ENCODE data around the gene ZNF480.

DNA sequence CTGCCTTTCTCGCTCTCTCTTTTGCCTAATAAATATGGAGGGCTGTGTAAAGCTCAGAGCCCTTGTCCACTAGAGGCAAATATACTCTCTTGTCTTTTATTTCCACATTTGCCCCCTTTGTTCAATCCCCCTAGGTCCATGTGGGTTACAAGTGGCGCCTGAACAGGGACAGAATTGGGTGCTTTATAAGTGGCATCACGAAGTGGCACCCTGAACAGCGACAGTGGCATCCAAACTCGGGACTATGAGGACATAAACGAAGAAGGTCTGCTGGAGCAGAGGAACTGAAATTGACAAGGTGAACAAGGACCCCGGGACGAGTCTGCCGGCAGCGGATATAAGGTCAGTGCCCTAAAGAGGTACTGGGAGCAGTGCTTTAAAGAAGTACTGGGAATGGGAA lies 34.8 kb downstream of the ZNF480 start:
- TF ChIP-seq, protein P1, sequence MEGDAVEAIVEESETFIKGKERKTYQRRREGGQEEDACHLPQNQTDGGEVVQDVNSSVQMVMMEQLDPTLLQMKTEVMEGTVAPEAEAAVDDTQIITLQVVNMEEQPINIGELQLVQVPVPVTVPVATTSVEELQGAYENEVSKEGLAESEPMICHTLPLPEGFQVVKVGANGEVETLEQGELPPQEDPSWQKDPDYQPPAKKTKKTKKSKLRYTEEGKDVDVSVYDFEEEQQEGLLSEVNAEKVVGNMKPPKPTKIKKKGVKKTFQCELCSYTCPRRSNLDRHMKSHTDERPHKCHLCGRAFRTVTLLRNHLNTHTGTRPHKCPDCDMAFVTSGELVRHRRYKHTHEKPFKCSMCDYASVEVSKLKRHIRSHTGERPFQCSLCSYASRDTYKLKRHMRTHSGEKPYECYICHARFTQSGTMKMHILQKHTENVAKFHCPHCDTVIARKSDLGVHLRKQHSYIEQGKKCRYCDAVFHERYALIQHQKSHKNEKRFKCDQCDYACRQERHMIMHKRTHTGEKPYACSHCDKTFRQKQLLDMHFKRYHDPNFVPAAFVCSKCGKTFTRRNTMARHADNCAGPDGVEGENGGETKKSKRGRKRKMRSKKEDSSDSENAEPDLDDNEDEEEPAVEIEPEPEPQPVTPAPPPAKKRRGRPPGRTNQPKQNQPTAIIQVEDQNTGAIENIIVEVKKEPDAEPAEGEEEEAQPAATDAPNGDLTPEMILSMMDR (IDR thresholded peaks at IDR 0.05; ENCODE audit: poor library complexity, severe bottlenecking): no peak
- TF ChIP-seq EZH2 (IDR thresholded peaks at IDR 0.05; ENCODE audit: borderline replicate concordance, insufficient read depth, low read length, poor library complexity, severe bottlenecking) (no peak), RAD21 (conservative IDR thresholded peaks at IDR 0.05) (no peak), SMC3 (conservative IDR thresholded peaks at IDR 0.05; ENCODE audit: poor library complexity) (no peak), EP300 (conservative IDR thresholded peaks at IDR 0.05; ENCODE audit: poor library complexity, severe bottlenecking) (no peak)
- TF ChIP-seq, protein P2, sequence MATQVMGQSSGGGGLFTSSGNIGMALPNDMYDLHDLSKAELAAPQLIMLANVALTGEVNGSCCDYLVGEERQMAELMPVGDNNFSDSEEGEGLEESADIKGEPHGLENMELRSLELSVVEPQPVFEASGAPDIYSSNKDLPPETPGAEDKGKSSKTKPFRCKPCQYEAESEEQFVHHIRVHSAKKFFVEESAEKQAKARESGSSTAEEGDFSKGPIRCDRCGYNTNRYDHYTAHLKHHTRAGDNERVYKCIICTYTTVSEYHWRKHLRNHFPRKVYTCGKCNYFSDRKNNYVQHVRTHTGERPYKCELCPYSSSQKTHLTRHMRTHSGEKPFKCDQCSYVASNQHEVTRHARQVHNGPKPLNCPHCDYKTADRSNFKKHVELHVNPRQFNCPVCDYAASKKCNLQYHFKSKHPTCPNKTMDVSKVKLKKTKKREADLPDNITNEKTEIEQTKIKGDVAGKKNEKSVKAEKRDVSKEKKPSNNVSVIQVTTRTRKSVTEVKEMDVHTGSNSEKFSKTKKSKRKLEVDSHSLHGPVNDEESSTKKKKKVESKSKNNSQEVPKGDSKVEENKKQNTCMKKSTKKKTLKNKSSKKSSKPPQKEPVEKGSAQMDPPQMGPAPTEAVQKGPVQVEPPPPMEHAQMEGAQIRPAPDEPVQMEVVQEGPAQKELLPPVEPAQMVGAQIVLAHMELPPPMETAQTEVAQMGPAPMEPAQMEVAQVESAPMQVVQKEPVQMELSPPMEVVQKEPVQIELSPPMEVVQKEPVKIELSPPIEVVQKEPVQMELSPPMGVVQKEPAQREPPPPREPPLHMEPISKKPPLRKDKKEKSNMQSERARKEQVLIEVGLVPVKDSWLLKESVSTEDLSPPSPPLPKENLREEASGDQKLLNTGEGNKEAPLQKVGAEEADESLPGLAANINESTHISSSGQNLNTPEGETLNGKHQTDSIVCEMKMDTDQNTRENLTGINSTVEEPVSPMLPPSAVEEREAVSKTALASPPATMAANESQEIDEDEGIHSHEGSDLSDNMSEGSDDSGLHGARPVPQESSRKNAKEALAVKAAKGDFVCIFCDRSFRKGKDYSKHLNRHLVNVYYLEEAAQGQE (IDR thresholded peaks at IDR 0.05; ENCODE audit: borderline replicate concordance): no peak

Measured in neural cell (in vitro differentiated cells).